NOMO-1 (cell line): ENCODE measurements around the gene ARF3.

Source experiments
- DNase-seq, 2 experiments: peaks; one replicate each; lab custom pipeline; 2025; ENCODE audit not compliant: unreplicated experiment in 2 of 2; lab: John Stamatoyannopoulos, UW

The ARF3 gene

GRCh38 chr12:48982397-48983080 is 25.3 kb upstream of the ARF3 start:
- DNase-seq: no peak

GRCh38 chr12:48981757-48982157 is 24.5 kb upstream of the ARF3 start:
- DNase-seq: no peak

- peak in 1 of 2 experiments; percentile 12 for DNase-seq
Measured at GRCh38 chr12:48980953-48981756, 23.9 kb upstream of the ARF3 start.

DNA sequence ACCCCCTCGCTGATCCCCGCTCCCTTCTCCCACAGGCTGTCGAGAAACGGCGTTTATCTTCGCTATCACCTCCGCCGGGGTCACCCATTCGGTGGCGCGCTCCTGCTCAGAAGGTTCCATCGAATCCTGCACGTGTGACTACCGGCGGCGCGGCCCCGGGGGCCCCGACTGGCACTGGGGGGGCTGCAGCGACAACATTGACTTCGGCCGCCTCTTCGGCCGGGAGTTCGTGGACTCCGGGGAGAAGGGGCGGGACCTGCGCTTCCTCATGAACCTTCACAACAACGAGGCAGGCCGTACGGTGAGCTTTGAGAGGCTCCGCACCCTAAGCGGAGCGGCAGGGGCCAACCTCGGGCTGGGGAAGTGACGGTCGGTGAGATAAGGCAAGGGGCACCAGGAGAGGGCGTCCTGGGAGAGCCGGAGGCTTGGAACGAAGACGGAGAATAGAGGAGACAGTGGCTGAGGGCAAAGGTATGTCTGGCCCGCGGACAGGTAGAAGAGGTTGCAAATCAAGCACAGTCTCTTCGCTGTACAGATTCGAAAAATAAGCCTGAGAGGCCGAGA is 23.2 kb upstream of the ARF3 start:
- peak; percentile 27 to 40 for DNase-seq

- peak in 1 of 2 experiments; percentile 13 for DNase-seq
Measured at GRCh38 chr12:48979602-48980388, 22.5 kb upstream of the ARF3 start.

DNA sequence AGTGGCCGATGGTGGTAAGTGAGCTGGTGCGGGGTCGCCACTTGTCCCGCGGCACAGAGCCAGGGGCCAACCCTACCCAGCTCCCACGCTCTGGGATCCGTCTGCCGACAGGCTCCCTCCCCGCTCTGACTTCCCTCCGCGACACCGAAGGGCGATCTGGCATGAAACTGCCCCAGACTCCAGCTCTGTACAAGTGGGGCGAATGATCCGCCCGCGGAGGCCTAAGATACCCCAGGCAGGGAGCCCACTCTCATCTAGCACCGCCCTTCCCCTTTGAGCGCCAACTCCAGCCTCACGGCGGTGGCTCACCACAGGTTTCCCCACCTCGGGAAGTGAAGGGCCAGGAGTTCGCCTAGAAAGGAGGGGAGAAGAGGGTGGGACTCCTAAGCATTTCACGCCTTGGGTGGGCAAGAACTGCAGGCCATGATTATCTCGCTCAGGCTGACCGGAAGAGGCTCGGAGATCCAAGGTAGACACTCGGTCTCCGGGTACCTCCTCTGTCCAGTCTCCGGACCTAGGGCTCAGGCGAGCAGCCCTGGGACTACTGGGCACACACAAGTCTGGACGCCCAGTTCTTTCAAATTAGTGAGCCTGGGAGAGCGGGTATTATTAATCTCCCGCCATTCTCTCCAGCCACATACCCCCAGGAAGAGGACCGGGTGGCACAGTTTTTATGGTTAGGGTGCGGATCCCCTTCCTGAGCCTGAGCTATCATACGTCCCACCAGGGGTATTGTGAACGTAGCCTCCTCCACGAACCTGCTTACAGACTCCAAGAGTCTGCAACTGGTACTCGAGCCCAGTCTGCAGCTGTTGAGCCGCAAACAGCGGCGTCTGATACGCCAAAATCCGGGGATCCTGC is 21.7 kb upstream of the ARF3 start:
- no peak for DNase-seq

- no peak for DNase-seq
Measured at GRCh38 chr12:48978291-48978740, 21.0 kb upstream of the ARF3 start, which contains the start of gene WNT1. Gene WNT1, plus strand, starts transcription at chr12:48978322. Its CDS starts 329 bp downstream, at chr12:48978651.

DNA sequence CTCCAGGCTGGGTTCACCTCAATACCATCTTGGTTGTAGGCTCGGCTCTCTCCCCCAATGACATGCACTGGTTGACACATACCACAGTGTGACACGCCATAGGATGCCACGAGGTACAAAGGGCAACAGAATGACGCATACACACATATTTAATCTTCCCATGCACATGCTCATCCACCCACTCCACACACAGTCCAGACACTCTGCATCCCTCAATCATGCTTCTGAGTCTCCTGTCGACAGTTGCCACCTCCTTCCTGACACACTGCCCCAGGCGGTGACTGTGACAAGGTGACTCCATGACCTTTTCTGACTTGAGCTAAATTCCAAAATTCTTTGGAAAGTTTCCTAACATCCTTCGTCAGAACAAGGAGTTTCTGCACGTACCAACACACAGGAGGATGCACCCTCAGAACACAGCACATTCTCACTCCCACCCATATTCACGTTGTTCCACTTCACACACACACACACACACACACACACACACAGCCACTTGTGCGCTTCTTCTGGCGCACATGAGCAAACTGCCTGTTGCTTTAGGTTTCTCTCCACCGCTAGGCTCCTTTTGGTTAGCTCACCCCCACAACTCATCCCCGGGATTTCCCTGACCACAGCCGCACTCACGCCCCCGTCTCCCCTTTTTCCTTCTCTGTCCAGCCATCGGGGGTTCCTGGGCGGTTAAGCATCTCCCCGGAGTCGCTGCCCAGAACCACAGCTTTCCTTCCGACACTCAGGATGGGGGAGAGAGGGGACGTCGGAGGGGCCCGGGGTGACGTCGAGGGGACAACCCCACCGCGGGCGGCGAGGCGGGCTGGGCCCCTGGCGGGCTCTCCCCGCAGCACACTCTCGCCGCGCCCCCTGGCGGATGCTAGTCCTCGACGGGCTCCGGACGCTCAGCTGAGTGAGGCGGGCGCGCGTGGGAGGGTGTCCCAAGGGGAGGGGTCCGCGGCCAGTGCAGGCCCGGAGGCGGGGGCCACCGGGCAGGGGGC is 20.3 kb upstream of the ARF3 start:
- peak; percentile 27 to 66 for DNase-seq

DNA sequence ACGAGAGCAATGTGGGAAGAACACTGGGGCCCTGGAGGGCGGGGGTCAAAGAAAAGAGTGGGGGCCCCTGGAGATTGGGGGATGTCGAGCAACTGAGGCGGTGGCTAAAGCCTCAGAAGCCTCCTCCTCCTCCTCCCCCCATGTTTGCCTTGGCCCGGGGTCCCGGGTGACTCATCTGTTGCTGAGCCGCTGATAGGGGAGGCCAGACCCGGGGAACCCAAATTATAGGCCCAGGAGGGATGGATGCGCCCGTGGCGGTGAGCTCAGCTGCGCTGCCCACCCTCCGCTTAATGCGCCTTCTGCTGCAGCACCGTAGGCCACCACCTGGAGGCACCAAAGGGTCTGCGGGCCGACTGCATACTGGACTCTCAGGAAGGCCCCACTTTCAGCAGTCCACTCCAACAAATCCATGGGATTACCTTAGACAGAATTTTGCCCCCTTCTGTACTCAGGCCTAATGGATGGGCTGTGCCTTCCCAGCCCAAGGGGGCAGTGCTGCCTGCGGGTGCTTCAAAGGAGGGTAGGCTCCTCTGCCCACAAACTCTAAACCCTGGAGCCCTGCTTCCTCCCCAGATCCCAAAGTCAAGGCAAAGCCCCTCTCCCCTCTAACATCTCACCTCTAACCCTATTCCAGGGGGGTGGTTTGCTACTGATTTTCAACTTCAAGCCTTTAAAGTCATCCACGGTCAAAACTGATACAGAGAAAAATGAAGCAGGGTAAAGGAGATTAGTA is 16.8 kb upstream of the ARF3 start:
- DNase-seq: no peak

DNA sequence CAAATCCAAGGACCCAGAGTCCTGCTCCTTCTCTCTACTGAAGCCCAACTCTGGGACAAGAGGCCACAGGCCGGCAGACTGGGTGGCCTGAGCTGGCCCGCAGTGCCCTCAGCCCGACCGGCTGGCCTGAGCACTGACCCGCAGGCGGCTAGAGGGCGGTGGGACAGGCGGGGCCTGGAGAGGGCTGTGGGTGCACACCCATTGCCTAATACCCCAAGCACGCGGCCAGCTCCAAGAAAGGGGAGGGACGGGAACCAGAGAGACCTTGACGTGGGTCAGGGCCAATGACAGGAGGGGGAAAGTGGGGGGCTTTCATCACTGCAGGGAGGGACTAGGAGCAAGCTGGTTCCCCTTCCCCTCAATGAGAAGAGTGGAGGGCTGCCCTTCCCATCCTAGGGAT is 16.2 kb upstream of the ARF3 start:
- no peak for DNase-seq

- no peak for DNase-seq
Measured at GRCh38 chr12:48972952-48973483, 15.7 kb upstream of the ARF3 start.

DNA sequence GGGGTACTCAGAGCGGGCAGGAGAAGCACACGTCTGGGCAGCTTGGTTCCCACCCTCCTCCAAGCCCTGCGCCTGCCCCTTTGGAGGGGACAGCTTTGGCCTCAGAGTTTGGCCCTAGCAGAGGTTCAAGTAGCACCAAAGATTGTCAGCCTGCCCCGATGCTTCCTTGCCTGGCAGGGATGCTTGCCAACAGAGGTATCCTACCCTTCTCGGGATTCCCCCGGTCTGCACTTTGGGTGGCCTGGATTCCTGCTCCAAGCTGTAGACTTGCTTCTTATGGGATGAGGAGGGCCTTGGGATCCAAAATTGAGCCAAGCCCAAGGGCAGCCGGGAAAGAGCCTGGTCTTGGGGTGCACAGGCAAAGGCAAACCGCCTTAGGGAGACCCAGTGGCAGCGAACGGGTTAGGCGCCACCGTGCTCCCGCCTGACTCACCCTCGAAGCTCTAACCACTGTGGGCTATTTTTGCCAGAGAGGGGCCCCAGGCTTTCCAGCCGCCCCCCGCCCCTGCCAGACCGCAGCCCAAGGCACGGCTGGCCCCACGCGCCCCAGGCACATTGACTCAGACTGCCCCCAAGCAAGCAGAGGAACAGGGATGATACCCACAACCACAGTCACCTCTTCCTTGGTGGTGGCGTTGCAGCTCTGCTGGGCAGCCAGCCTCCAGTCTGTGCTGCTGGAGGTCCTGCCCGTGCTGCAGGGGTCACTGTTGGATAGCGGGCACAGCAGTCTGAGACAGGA is 15.1 kb upstream of the ARF3 start:
- DNase-seq: peak; percentile 65 to 81

GRCh38 chr12:48970702-48971334 is 13.5 kb upstream of the ARF3 start:
- no peak for DNase-seq

DNA sequence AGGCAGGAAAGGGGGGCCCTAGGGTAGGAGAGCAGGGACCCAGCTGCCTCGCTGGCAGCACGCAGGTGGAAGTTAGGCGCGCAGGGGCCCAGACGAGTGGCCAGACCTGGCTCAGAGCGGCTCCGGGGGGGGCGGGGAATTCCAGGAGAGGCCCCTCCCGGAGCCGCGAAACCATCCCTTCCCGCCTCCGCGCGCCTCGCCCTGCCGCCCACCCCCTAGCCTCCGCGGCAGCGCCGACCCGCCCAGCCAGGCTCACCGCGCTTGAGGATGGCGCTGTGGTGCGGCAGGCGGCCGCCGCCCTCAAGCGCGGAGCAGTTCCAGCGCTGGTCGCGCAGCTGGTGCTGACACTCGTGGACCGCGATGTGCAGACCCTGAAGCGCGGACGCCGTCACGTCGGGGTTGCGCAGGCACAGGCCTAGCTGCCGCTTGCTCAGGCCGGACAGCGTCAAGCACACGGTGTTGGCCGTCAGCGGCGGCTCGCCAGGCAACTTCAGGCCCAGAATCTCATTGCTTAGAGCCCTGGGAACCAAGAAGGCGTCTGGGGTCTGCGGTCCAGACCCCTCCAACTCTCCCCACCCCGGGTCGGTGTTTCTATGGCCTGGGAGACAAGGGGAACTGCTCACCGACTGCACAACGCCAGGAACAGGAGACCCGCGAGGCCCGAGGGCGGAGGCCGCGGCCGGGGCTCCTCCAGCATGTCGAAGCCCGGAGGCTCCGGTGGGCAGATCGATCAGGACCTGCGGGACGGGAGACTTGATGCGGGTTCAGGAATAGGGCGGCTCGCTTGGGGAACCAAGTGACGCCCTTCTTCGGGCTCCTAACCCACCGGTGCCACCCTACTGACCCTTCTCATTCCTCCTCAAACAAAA is 12.8 kb upstream of the ARF3 start:
- no peak for DNase-seq

DNA sequence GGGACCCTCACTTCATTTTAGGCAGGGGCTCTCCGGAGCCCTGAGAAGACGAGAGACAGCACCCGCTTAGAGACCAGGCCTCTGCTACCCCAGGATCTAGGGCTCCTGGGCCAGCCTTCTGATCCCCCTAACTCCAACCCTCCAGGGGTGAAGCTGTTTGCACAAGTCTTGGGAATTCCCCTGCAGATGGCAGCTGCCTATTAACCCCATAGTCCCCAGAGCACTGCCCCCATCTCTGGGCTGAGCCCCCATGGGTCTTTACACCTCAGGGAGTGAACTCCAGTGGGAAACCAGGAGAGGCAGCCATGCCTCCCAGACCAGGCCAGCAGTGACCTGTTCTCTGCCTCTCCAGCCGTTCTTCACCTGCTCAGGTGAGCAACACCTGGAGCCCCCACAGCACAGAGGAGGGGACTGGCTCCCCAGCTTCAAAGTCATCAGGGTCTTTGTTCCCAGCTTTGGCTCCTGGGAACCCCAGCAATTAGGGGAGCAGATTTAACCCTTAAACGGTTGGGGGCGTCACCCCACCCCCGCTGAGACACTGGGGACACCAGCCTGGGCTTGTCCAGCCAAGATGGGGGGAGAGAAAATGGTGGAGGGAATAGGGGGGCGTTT is 12.0 kb upstream of the ARF3 start:
- DNase-seq: no peak
